Keratinocyte (primary cell): ENCODE data around the gene TYW1B. TPM values are rescaled to one million over a fixed set of nuclear protein-coding genes. Genes with fewer than 3 reads are reported as not detected.

ENCODE experiments used
- DNase-seq: peaks from one replicate; pipeline ENCODE4 v3.0.0-alpha.2; 2011; ENCODE audit warnings: low read depth, missing footprints, low spot score
- FAIRE-seq: peaks from 2 replicates; lab custom pipeline; 2011; peaks lifted over from hg19 to GRCh38; lab: Jason Lieb, UNC
- H2AFZ ChIP-seq: 2 replicates; pipeline ENCODE4 v1.6.0; 2012; ENCODE audit warnings: low read length, control low read depth, inconsistent platforms; ENCODE audit not compliant: control insufficient read depth
- H3K27ac ChIP-seq: 2 replicates; pipeline ENCODE4 v1.5.1; 2011; ENCODE audit warnings: low read length; ENCODE audit not compliant: control insufficient read depth, insufficient read depth
- H3K27me3 ChIP-seq: 3 replicates; pipeline ENCODE4 v1.6.0; 2011; ENCODE audit warnings: low read length; ENCODE audit not compliant: control insufficient read depth, insufficient read depth; ENCODE audit errors: extremely low read depth
- H3K36me3 ChIP-seq, 2 experiments: 2 replicates in 1 of 2; 3 replicates in 1 of 2; pipeline ENCODE4 v1.5.1; 2011; ENCODE audit warnings: low read length in 2 of 2, mild to moderate bottlenecking in 1 of 2; ENCODE audit not compliant: control insufficient read depth in 2 of 2, insufficient read depth in 2 of 2; ENCODE audit errors: extremely low read depth in 1 of 2
- H3K4me1 ChIP-seq: 3 replicates; pipeline ENCODE4 v1.5.1; 2011; ENCODE audit warnings: low read length; ENCODE audit not compliant: control insufficient read depth, insufficient read depth; ENCODE audit errors: extremely low read depth
- H3K4me2 ChIP-seq: 3 replicates; pipeline ENCODE4 v1.6.0; 2011; ENCODE audit warnings: low read depth, low read length; ENCODE audit not compliant: control insufficient read depth, insufficient read depth; ENCODE audit errors: extremely low read depth
- H3K4me3 ChIP-seq, 3 experiments: fragments of 200-600 bp in 1 of 3; sonication (generic) in 1 of 3; 2 replicates in 2 of 3; 3 replicates in 1 of 3; pipeline ENCODE4 v1.5.1; 2011 to 2016; ENCODE audit warnings: low read length in 3 of 3, mild to moderate bottlenecking in 3 of 3, control low read depth in 2 of 3, inconsistent platforms in 1 of 3, low read depth in 1 of 3, mixed read lengths in 1 of 3, mixed run types in 1 of 3, moderate library complexity in 1 of 3; ENCODE audit not compliant: control insufficient read depth in 2 of 3, insufficient read depth in 2 of 3; ENCODE audit errors: extremely low read depth in 1 of 3
- H3K79me2 ChIP-seq: 2 replicates; pipeline ENCODE4 v1.6.0; 2012; ENCODE audit warnings: low read length; ENCODE audit not compliant: control insufficient read depth, insufficient read depth
- H3K9ac ChIP-seq: 3 replicates; pipeline ENCODE4 v1.6.0; 2011; ENCODE audit warnings: low read length; ENCODE audit not compliant: control insufficient read depth, insufficient read depth; ENCODE audit errors: extremely low read depth
- H3K9me1 ChIP-seq: 3 replicates; pipeline ENCODE4 v1.6.0; 2011; ENCODE audit warnings: low read length; ENCODE audit not compliant: control insufficient read depth, insufficient read depth; ENCODE audit errors: extremely low read depth
- H3K9me3 ChIP-seq: 2 replicates; pipeline ENCODE4 v1.5.1; 2012; ENCODE audit warnings: low read depth, low read length; ENCODE audit not compliant: control insufficient read depth
- H4K20me1 ChIP-seq: 3 replicates; pipeline ENCODE4 v1.6.0; 2011; ENCODE audit warnings: low read length; ENCODE audit not compliant: control insufficient read depth, insufficient read depth; ENCODE audit errors: extremely low read depth
- EZH2 ChIP-seq: IDR thresholded peaks from one replicate; pipeline ENCODE4 v1.6.1; 2012; ENCODE audit warnings: inconsistent platforms, mild to moderate bottlenecking, low read length, moderate library complexity
- dilution Hi-C: fragments of 300-500 bp; cut with MboI; formaldehyde crosslinking; loops from one replicate; pipeline ENCODE4 v1.7.0; 2020; ENCODE audit warnings: low sequenced_read_pairs; ENCODE audit not compliant: extremely low pct_ligation_motif_present
- polyA plus RNA-seq, 5 experiments: library from polyadenylated mRNA; depleted of rRNA in 3 of 5; stranded (reverse) in 3 of 5; stranded (forward) in 1 of 5; unstranded in 1 of 5; fragments of >200 nt; gene quantifications; 1 replicate in 1 of 5; 2 replicates in 3 of 5; 3 replicates in 1 of 5; pipeline versions ENCODE4 v1.2.1 to v1.2.3, GENCODE V29; 2011 to 2012; ENCODE audit warnings: missing spikeins in 2 of 5, low read depth in 1 of 5, low replicate concordance in 1 of 5
- TF ChIP-seq, protein P1 (sequence below), 3 experiments: IDR thresholded peaks in 1 of 3; conservative IDR thresholded peaks in 1 of 3; optimal IDR thresholded peaks in 1 of 3; 2 replicates in 2 of 3; 3 replicates in 1 of 3; pipeline versions ENCODE3 to v1.5.1; 2011; ENCODE audit warnings: low read length in 3 of 3, mild to moderate bottlenecking in 3 of 3, moderate library complexity in 2 of 3, control low read depth in 1 of 3, inconsistent platforms in 1 of 3; ENCODE audit not compliant: insufficient read depth in 2 of 3; ENCODE audit errors: extremely low read depth in 1 of 3

Gene TYW1B
- polyA plus RNA-seq, 1 donor (not counting 4 experiments of a cell fraction or from before 2014, with no cell fraction given), result 2.5 TPM

DNA sequence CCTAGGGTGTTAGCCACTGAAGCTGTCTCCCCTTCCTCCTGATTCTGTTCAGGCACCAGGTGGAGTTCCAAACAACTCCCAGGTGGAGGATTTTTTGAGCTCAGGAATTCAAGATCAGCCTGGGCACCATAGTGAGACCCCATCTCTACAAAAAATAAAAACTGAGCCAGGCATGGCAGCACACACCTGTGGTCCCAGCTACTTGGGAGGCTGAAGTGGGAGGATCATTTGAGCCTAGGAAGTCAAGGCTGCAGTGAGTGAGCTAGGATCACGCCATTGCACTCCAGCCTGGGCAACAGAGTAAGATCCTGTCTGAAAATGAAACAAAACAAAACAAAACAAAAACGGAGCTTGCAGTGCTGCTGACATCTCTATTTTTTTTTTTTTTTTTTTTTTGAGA is 287.1 kb downstream of the TYW1B start:
- Histone ChIP-seq H3K9ac (no peak overlapping the region), H3K4me3 (no peak overlapping the region), H3K79me2 (no peaks in the 10 kb centered on the region), H3K27me3 (no peaks in the 10 kb centered on the region), H3K9me1 (no peaks in the 10 kb centered on the region), H3K4me1 (no peaks in the 10 kb centered on the region), H3K27ac (no peak overlapping the region), H3K4me2 (no peak overlapping the region), H3K9me3 (no peaks in the 10 kb centered on the region), H4K20me1 (no peaks in the 10 kb centered on the region), H3K36me3 (no peaks in the 10 kb centered on the region), H2AFZ (no peak overlapping the region)
- no peak for TF ChIP-seq EZH2
- TF ChIP-seq, protein P1, sequence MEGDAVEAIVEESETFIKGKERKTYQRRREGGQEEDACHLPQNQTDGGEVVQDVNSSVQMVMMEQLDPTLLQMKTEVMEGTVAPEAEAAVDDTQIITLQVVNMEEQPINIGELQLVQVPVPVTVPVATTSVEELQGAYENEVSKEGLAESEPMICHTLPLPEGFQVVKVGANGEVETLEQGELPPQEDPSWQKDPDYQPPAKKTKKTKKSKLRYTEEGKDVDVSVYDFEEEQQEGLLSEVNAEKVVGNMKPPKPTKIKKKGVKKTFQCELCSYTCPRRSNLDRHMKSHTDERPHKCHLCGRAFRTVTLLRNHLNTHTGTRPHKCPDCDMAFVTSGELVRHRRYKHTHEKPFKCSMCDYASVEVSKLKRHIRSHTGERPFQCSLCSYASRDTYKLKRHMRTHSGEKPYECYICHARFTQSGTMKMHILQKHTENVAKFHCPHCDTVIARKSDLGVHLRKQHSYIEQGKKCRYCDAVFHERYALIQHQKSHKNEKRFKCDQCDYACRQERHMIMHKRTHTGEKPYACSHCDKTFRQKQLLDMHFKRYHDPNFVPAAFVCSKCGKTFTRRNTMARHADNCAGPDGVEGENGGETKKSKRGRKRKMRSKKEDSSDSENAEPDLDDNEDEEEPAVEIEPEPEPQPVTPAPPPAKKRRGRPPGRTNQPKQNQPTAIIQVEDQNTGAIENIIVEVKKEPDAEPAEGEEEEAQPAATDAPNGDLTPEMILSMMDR (optimal IDR thresholded peaks at IDR 0.05 in 1 of 3, IDR thresholded peaks at IDR 0.05 in 1 of 3, conservative IDR thresholded peaks at IDR 0.05 in 1 of 3; ENCODE audit: extremely low read depth in 1 of 3, insufficient read depth in 2 of 3, low read length in 3 of 3), result no peak
- FAIRE-seq, result no peak
- no peak for DNase-seq
- dilution Hi-C loops, result no loop called here

DNA sequence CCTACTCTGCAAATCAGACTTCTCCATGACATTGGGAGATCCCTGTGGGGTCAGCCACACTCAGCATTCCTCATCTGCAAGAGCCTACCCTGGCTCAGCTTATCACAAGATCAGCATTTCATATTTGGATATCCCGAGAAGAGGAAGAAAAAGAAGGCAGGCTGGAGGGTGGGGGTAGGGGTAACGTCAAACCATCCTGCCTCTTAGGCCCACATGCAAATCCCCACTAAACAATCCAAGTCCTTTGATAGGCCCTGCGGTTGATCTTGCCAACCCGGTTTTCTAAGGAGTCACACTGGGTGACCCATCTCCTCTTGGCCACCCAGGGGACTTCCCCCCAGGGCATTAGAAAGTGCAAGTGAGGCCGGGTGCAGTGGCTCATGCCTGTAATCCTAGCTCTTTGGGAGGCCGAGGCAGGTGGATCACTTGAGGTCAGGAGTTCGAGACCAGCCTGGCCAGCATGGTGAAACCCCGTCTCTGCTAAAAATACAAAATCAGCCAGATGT is 287.8 kb downstream of the TYW1B start:
- Histone ChIP-seq H3K4me2 (no peak overlapping the region), H2AFZ (no peak overlapping the region), H3K4me3 (no peak overlapping the region), H3K9ac (no peak overlapping the region), H3K9me3 (no peaks in the 10 kb centered on the region), H3K36me3 (no peaks in the 10 kb centered on the region), H3K9me1 (no peaks in the 10 kb centered on the region), H3K27me3 (no peaks in the 10 kb centered on the region), H4K20me1 (no peaks in the 10 kb centered on the region), H3K4me1 (no peaks in the 10 kb centered on the region), H3K27ac (no peak overlapping the region), H3K79me2 (no peaks in the 10 kb centered on the region)
- DNase-seq, result no peak
- no peak for FAIRE-seq
- dilution Hi-C loops, result no loop called here
- TF ChIP-seq, protein P1 (optimal IDR thresholded peaks at IDR 0.05 in 1 of 3, IDR thresholded peaks at IDR 0.05 in 1 of 3, conservative IDR thresholded peaks at IDR 0.05 in 1 of 3; ENCODE audit: extremely low read depth in 1 of 3, insufficient read depth in 2 of 3, low read length in 3 of 3), result no peak
- TF ChIP-seq EZH2, result no peak
